ENCODE results near the gene RAB26. TPM values are rescaled to one million over a fixed set of nuclear protein-coding genes. Genes with fewer than 3 reads are reported as not detected.

RAB26 gene
- total and polyA plus RNA-seq, 10 donors, result 0.26 to 7.9 (median 1.2) TPM; not detected in 1

GRCh38 chr16:2174396-2175131 lies 26.1 kb downstream of the RAB26 start:
- 83 to 95% (median 88%) methylated on average over 5 to 21 of the region's 21 CpGs for WGBS, 5 donors
- TF ChIP-seq POLR2AphosphoS5 (IDR thresholded peaks at IDR 0.05) (peak; percentile 14 to 68 (median 66)), CTCF (IDR thresholded peaks at IDR 0.05 in 8 of 11, conservative IDR thresholded peaks at IDR 0.05 in 3 of 11) (no peak)
- intact Hi-C loops (cut with DNase I; ENCODE audit: low total_unique reads), result no loop called here
- peaks cover under 1 to 52% (median 22%) of the 10 kb centered on the region in 6 donors for H3K4me1 ChIP-seq
- H3K4me3 ChIP-seq, result no peak overlapping the region
- peak; percentile 81 for DNase-seq
- peaks cover 4 to 92% (median 80%) of the 10 kb centered on the region in 6 donors for H3K36me3 ChIP-seq
- peak overlapping the region in 2 of 8 donors; percentile 5 to 7 for H3K27ac ChIP-seq
- H3K9me3 ChIP-seq, result peaks cover 0 to 6% (median 0%) of the 10 kb centered on the region in 8 donors
- H3K27me3 ChIP-seq (replicated peaks in 1 of 7), result no peaks in the 10 kb centered on the region

DNA sequence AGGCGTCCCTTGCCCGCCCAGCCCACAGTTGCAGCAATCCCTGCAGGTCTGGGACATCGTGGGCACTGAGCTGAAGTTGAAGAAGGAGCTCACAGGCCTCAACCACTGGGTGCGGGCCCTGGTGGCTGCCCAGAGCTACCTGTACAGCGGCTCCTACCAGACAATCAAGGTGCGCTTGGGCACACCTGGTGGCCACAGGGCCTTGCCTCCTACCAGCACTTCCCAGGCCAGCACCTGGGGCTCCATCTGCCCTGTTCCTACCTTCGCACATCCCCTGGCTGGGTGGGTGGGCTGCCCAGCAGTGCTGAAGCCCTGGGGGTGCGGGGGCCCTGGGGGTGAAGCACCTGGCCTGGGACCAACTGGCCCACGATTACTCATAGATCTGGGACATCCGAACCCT lies 27.0 kb downstream of the RAB26 start:
- Histone ChIP-seq H3K27me3 (replicated peaks in 1 of 7) (no peaks in the 10 kb centered on the region), H3K36me3 (peaks cover 4 to 85% (median 75%) of the 10 kb centered on the region in 6 donors), H3K4me1 (peaks cover 0 to 47% (median 20%) of the 10 kb centered on the region in 6 donors), H3K27ac (no peak overlapping the region), H3K9me3 (peaks cover 0 to 6% (median 0%) of the 10 kb centered on the region in 8 donors), H3K4me3 (no peak overlapping the region)
- DNase-seq, result no peak
- intact Hi-C loops (cut with DNase I; ENCODE audit: low total_unique reads), result no loop called here
- TF ChIP-seq CTCF (IDR thresholded peaks at IDR 0.05 in 8 of 11, conservative IDR thresholded peaks at IDR 0.05 in 3 of 11), result no peak
- TF ChIP-seq POLR2AphosphoS5 (IDR thresholded peaks at IDR 0.05), result no peak
- no peak for TF ChIP-seq POLR2A (IDR thresholded peaks at IDR 0.05)
- 90 to 99% (median 93%) methylated on average over 5 to 10 of the region's 10 CpGs for WGBS, 5 donors

DNA sequence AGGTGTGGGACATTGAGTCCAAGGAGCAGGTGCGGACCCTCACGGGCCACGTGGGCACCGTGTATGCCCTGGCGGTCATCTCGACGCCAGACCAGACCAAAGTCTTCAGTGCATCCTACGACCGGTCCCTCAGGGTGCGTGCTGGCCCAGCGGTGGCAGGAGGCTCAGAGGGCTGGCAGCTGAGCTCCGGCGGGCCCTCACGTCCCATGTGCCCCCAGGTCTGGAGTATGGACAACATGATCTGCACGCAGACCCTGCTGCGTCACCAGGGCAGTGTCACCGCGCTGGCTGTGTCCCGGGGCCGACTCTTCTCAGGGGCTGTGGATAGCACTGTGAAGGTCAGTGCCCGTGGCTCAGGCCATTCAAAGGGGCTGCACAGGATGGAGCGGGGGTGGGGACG lies 27.6 kb downstream of the RAB26 start:
- TF ChIP-seq POLR2AphosphoS5 (IDR thresholded peaks at IDR 0.05) (peak in 1 of 3 donors; percentile 7), POLR2A (IDR thresholded peaks at IDR 0.05) (no peak), CTCF (IDR thresholded peaks at IDR 0.05 in 8 of 11, conservative IDR thresholded peaks at IDR 0.05 in 3 of 11) (no peak)
- no peak overlapping the region for H3K4me3 ChIP-seq
- H3K4me1 ChIP-seq, result peaks cover 0 to 46% (median 20%) of the 10 kb centered on the region in 6 donors
- 89 to 96% (median 95%) methylated on average over 11 to 23 of the region's 23 CpGs for WGBS, 5 donors
- no peaks in the 10 kb centered on the region for H3K27me3 ChIP-seq (replicated peaks in 1 of 7)
- no peak overlapping the region for H3K27ac ChIP-seq
- H3K36me3 ChIP-seq, result peaks cover 4 to 79% (median 69%) of the 10 kb centered on the region in 6 donors
- intact Hi-C loops (cut with DNase I; ENCODE audit: low total_unique reads), result no loop called here
- H3K9me3 ChIP-seq, result peaks cover 0 to 6% (median 0%) of the 10 kb centered on the region in 8 donors
- no peak for DNase-seq

GRCh38 chr16:2177101-2177500 lies 28.7 kb downstream of the RAB26 start:
- intact Hi-C loops (cut with DNase I; ENCODE audit: low total_unique reads), result no loop called here
- H3K4me1 ChIP-seq, result peaks cover 0 to 36% (median 14%) of the 10 kb centered on the region in 6 donors
- H3K27me3 ChIP-seq (replicated peaks in 1 of 7), result no peaks in the 10 kb centered on the region
- no peak overlapping the region for H3K4me3 ChIP-seq
- H3K9me3 ChIP-seq, result peaks cover 0 to 6% (median 0%) of the 10 kb centered on the region in 8 donors
- TF ChIP-seq POLR2A (IDR thresholded peaks at IDR 0.05), result no peak
- TF ChIP-seq POLR2AphosphoS5 (IDR thresholded peaks at IDR 0.05), result no peak
- no peak for TF ChIP-seq CTCF (IDR thresholded peaks at IDR 0.05 in 8 of 11, conservative IDR thresholded peaks at IDR 0.05 in 3 of 11)
- no peak for DNase-seq
- no peak overlapping the region for H3K27ac ChIP-seq
- 88 to 93% (median 91%) methylated on average over 13 to 18 of the region's 18 CpGs for WGBS, 5 donors
- H3K36me3 ChIP-seq, result peaks cover 4 to 69% (median 59%) of the 10 kb centered on the region in 6 donors
